NCI-H146 (cell line): Measurements from ENCODE around the gene DDC.

Experiments
- DNase-seq: peaks from one replicate; lab custom pipeline; 2025; lab: John Stamatoyannopoulos, UW

The DDC gene

DNA sequence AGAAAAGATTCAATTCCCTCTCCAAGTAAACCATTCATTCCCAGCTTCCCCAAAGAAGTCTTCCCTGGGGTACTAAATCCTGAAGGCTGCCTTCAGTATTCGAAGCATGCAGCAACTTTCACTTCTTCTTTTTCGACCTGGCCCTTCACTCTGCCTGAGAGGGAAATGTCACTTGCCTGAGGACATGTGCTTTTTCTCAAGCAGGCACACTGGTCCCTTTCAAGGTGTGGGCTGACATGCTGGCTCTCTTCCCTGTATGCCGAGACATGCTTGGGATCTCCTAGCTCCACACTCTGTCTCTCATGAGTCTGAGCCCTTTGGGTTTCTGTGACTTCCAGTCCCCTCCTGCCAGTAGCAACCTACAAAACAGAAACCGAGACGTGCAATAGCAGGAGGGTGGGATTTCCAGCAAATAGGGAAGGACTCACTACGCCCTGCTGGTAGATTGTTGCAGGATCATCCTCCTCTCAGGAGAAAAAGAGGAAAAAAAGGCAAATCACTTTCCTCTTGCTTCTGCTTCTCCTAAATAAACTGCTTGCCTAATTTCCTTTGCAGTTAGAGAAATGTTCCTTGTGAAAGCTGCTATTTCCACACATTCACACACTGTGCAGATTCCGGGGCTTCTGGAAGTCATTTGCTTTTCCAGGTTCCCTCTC, 148.6 kb downstream of the DDC start:
- DNase-seq, result no peak

GRCh38 chr7:50415844-50416364, 149.3 kb downstream of the DDC start:
- no peak for DNase-seq

- no peak for DNase-seq
Observed at GRCh38 chr7:50413561-50413960, 151.6 kb downstream of the DDC start.

GRCh38 chr7:50412973-50413372, 152.2 kb downstream of the DDC start:
- DNase-seq, result no peak

DNA sequence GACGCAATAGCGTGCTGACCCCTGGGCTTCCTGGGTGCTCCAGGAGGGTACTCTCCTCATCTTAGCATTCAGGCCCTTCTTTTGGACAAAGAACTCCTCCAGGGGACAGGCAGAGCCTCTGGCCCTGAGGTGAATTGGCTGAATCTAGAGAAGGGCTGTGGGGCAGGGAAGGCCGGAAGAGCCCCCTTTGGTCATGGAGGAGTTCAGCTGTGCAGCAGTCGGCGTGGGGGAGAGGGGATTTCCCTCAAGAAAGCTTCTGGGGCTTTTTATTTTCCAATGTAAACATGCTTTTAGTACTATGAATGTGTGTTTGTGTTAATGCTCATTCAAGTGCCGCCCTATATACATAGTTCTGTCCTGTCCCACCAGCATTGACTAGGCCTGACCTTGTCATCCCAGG, 153.9 kb downstream of the DDC start:
- no peak for DNase-seq

- DNase-seq, result no peak
Observed at GRCh38 chr7:50409856-50410745, 155.1 kb downstream of the DDC start.
